Muscle layer of duodenum (tissue), 2 donors: Measurements from ENCODE around the gene GNMT.
A peak's percentile ranks its signal among the peaks of the same experiment; 100 is the strongest.

Experiments
- H3K27ac ChIP-seq: one replicate; pipeline ENCODE4 v1.7.0; 2013; ENCODE audit warnings: mild to moderate bottlenecking, low read length
- H3K27me3 ChIP-seq: one replicate; pipeline ENCODE4 v1.7.0; 2013; ENCODE audit warnings: low read depth, mild to moderate bottlenecking, control low read depth, low read length
- H3K36me3 ChIP-seq, 2 donors: one replicate each; pipeline ENCODE4 v1.7.0; 2013; ENCODE audit warnings: low read length in 2 of 2, control low read depth in 1 of 2, mild to moderate bottlenecking in 1 of 2; ENCODE audit not compliant: insufficient read depth in 2 of 2, control insufficient read depth in 1 of 2
- H3K4me1 ChIP-seq, 2 donors: one replicate each; pipeline ENCODE4 v1.7.0; 2013; ENCODE audit warnings: low read length in 2 of 2, mild to moderate bottlenecking in 2 of 2, control low read depth in 1 of 2, moderate library complexity in 1 of 2; ENCODE audit not compliant: insufficient read depth in 2 of 2, control insufficient read depth in 1 of 2
- H3K4me3 ChIP-seq, 2 donors: one replicate each; pipeline ENCODE4 v1.7.0; 2013; ENCODE audit warnings: low read length in 2 of 2, low read depth in 1 of 2, mild to moderate bottlenecking in 1 of 2
- H3K9me3 ChIP-seq, 2 donors: one replicate each; pipeline ENCODE4 v1.7.0; 2013; ENCODE audit warnings: low read length in 2 of 2, control low read depth in 1 of 2, mild to moderate bottlenecking in 1 of 2; ENCODE audit not compliant: control insufficient read depth in 1 of 2
- donor health status: healthy.

GNMT gene

GRCh38 chr6:42960243-42961019, at the start of gene GNMT:
GNMT (plus strand) TSS chr6:42960754; CDS start chr6:42960768, 14 bp downstream.
- H3K27ac ChIP-seq: no peak within 1 kb of the TSS
- H3K36me3 ChIP-seq: peaks cover 7 to 24% of the 10 kb centered on the region in 2 donors
- no peaks in the 10 kb centered on the region for H3K27me3 ChIP-seq
- H3K4me3 ChIP-seq: peak within 1 kb of the TSS; percentile 57 to 74
- no peaks in the 10 kb centered on the region for H3K9me3 ChIP-seq
- H3K4me1 ChIP-seq: peaks cover 4 to 15% of the 10 kb centered on the region in 2 donors

GRCh38 chr6:42911171-42912021, 49.2 kb upstream of the GNMT start:
- Histone ChIP-seq H3K9me3 (no peaks in the 10 kb centered on the region), H3K27ac (no peak overlapping the region), H3K4me3 (peak overlapping the region in 1 of 2 donors; percentile 54), H3K36me3 (no peaks in the 10 kb centered on the region), H3K27me3 (no peaks in the 10 kb centered on the region), H3K4me1 (peaks cover 0 to 9% of the 10 kb centered on the region in 2 donors)

- Histone ChIP-seq H3K4me1 (peaks cover 0 to 9% of the 10 kb centered on the region in 2 donors), H3K4me3 (no peak overlapping the region), H3K9me3 (no peaks in the 10 kb centered on the region), H3K27me3 (no peaks in the 10 kb centered on the region), H3K36me3 (no peaks in the 10 kb centered on the region), H3K27ac (no peak overlapping the region)
Measured at GRCh38 chr6:42914546-42914945, 46.0 kb upstream of the GNMT start.

- Histone ChIP-seq H3K4me3 (no peak within 1 kb of the TSS), H3K27ac (no peak within 1 kb of the TSS), H3K36me3 (no peaks in the 10 kb centered on the region), H3K9me3 (no peaks in the 10 kb centered on the region), H3K27me3 (no peaks in the 10 kb centered on the region), H3K4me1 (peaks cover 0 to 9% of the 10 kb centered on the region in 2 donors)
Measured at GRCh38 chr6:42915732-42916131, 44.8 kb upstream of the GNMT start, which contains the start of gene PTCRA. PTCRA (plus strand) TSS chr6:42916053; CDS start chr6:42916070, 17 bp downstream.

- Histone ChIP-seq H3K9me3 (no peaks in the 10 kb centered on the region), H3K27me3 (no peaks in the 10 kb centered on the region)
Measured at GRCh38 chr6:42916288-42916687, 44.3 kb upstream of the GNMT start.

GRCh38 chr6:42921801-42922200, 38.8 kb upstream of the GNMT start:
- H3K4me1 ChIP-seq: no peaks in the 10 kb centered on the region
- H3K4me3 ChIP-seq: no peak overlapping the region
- no peaks in the 10 kb centered on the region for H3K9me3 ChIP-seq
- H3K27ac ChIP-seq: no peak overlapping the region
- H3K36me3 ChIP-seq: no peaks in the 10 kb centered on the region
- H3K27me3 ChIP-seq: no peaks in the 10 kb centered on the region

More at GRCh38 chr6:42916288-42916687, 44.3 kb upstream of the GNMT start:
- Histone ChIP-seq H3K4me1 (peaks cover 0 to 6% of the 10 kb centered on the region in 2 donors), H3K4me3 (no peak overlapping the region), H3K36me3 (no peaks in the 10 kb centered on the region), H3K27ac (no peak overlapping the region)

GRCh38 chr6:42923666-42924065, 36.9 kb upstream of the GNMT start:
- Histone ChIP-seq H3K4me3 (no peak overlapping the region), H3K27me3 (no peaks in the 10 kb centered on the region), H3K9me3 (no peaks in the 10 kb centered on the region), H3K4me1 (peaks cover 0 to 4% of the 10 kb centered on the region in 2 donors), H3K27ac (no peak overlapping the region), H3K36me3 (no peaks in the 10 kb centered on the region)

GRCh38 chr6:42925248-42925857, 35.2 kb upstream of the GNMT start:
- H3K36me3 ChIP-seq: no peaks in the 10 kb centered on the region
- H3K4me1 ChIP-seq: peaks cover 3 to 4% of the 10 kb centered on the region in 2 donors
- H3K9me3 ChIP-seq: no peaks in the 10 kb centered on the region
- H3K27me3 ChIP-seq: no peaks in the 10 kb centered on the region
- H3K4me3 ChIP-seq: no peak overlapping the region
- no peak overlapping the region for H3K27ac ChIP-seq

- Histone ChIP-seq H3K36me3 (peaks cover 2 to 7% of the 10 kb centered on the region in 2 donors), H3K4me3 (peak within 1 kb of the TSS; percentile 70 to 81), H3K27ac (peak within 1 kb of the TSS; percentile 94), H3K4me1 (peaks cover 10 to 27% of the 10 kb centered on the region in 2 donors), H3K27me3 (no peaks in the 10 kb centered on the region), H3K9me3 (no peaks in the 10 kb centered on the region)
Measured at GRCh38 chr6:42928986-42929820, 31.4 kb upstream of the GNMT start, which contains the start of gene CNPY3. CNPY3 (plus strand) TSS chr6:42929480; CDS start chr6:42929571, 91 bp downstream.

GRCh38 chr6:42929821-42930360, 30.7 kb upstream of the GNMT start:
- Histone ChIP-seq H3K4me3 (peak overlapping the region; percentile 70 to 81), H3K27ac (peak overlapping the region; percentile 94), H3K9me3 (no peaks in the 10 kb centered on the region), H3K4me1 (peaks cover 10 to 27% of the 10 kb centered on the region in 2 donors), H3K36me3 (peaks cover 5 to 7% of the 10 kb centered on the region in 2 donors), H3K27me3 (no peaks in the 10 kb centered on the region)
